Measurements from ENCODE around the gene EGFL8. TPM values are rescaled to one million over a fixed set of nuclear protein-coding genes. Genes with fewer than 3 reads are reported as not detected.

EGFL8 gene
- total RNA-seq, 2 donors from 2014 or later, result 12.2 to 19.5 TPM

DNA sequence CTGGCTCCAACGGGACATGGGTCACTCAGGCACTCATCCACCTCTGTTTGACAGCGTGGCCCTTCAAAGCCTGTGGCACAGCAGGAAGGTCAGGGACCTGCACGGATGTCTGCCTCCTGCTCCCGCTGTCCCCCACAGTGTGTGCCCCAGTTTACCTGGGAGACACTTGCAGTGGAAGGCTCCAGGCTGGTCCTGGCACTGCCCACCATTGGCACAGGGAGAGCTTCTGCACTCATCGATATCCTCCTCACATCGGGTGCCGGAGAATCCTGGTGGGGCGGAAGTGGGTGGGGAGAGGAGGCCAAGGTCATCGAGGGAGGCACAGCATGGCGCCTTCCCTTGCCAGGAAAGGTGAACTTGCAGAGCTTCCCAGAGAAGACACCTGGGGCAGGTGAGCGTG, 52.6 kb downstream of the EGFL8 start:
- 93% methylated on average over 11 of the region's 11 CpGs for WGBS
- intact Hi-C loops (cut with DNase I), result no loop called here
- Histone ChIP-seq H3K36me3 (no peaks in the 10 kb centered on the region), H3K4me1 (replicated peaks) (no peaks in the 10 kb centered on the region), H3K9me3 (no peaks in the 10 kb centered on the region), H3K4me3 (no peak overlapping the region), H3K27me3 (replicated peaks; ENCODE audit: insufficient read depth) (no peaks in the 10 kb centered on the region), H3K27ac (no peak overlapping the region)
- DNase-seq (ENCODE audit: low spot score), result no peak
- TF ChIP-seq, protein P1, sequence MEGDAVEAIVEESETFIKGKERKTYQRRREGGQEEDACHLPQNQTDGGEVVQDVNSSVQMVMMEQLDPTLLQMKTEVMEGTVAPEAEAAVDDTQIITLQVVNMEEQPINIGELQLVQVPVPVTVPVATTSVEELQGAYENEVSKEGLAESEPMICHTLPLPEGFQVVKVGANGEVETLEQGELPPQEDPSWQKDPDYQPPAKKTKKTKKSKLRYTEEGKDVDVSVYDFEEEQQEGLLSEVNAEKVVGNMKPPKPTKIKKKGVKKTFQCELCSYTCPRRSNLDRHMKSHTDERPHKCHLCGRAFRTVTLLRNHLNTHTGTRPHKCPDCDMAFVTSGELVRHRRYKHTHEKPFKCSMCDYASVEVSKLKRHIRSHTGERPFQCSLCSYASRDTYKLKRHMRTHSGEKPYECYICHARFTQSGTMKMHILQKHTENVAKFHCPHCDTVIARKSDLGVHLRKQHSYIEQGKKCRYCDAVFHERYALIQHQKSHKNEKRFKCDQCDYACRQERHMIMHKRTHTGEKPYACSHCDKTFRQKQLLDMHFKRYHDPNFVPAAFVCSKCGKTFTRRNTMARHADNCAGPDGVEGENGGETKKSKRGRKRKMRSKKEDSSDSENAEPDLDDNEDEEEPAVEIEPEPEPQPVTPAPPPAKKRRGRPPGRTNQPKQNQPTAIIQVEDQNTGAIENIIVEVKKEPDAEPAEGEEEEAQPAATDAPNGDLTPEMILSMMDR (IDR thresholded peaks at IDR 0.05), result no peak
- TF ChIP-seq POLR2A (IDR thresholded peaks at IDR 0.05) (no peak), POLR2AphosphoS5 (IDR thresholded peaks at IDR 0.05) (no peak)

Small RNAs within 50 kb of the gene (microRNA-seq; reads per million reads assigned to microRNA genes)
- 2.9 reads per million, percentile 35 among the genes with 10 or more reads in this experiment for gene MIR6721
- 0.75 reads per million for gene MIR6833

Small RNAs within 50 kb of the gene (small RNA-seq; reads per million reads assigned to genes)
- gene AL662884.1, result 0 reads per million in 2 donors
- gene MIR6833, result 0 reads per million in 2 donors

Other genes starting within 250 kb of the EGFL8 start
- 10 to 100 TPM in 1 of 2 donors, 1 to 10 TPM in 1; 7.9 to 16.0 TPM for gene C2, start 236.9 kb upstream of the EGFL8 start, total RNA-seq
- gene CFB, start 218.5 kb upstream of the EGFL8 start, total RNA-seq, result 10 to 100 TPM; 32.1 to 48.6 TPM
- gene NELFE, start 205.6 kb upstream of the EGFL8 start, total RNA-seq, result 10 to 100 TPM; 88.9 to 94.0 TPM
- gene SKIC2, start 205.4 kb upstream of the EGFL8 start, total RNA-seq, result 10 to 100 TPM; 34.8 to 66.2 TPM
- 10 to 100 TPM; 21.9 to 36.0 TPM for gene DXO, start 192.5 kb upstream of the EGFL8 start, total RNA-seq
- 100 to 1,000 TPM in 1 of 2 donors, 10 to 100 TPM in 1; 32.8 to 196 TPM for gene C4A, start 182.5 kb upstream of the EGFL8 start, total RNA-seq
- 100 to 1,000 TPM in 1 of 2 donors, 10 to 100 TPM in 1; 49.2 to 137 TPM for gene C4B, start 149.8 kb upstream of the EGFL8 start, total RNA-seq
- 1 to 10 TPM in 1 of 2 donors, under 1 TPM in 1; 0.59 to 2.7 TPM for gene CYP21A2, start 126.2 kb upstream of the EGFL8 start, total RNA-seq
- gene TNXB, start 55.3 kb upstream of the EGFL8 start, total RNA-seq, result 10 to 100 TPM; 18.5 to 29.1 TPM
- gene ATF6B, start 36.3 kb upstream of the EGFL8 start, total RNA-seq, result 100 to 1,000 TPM in 1 of 2 donors, 10 to 100 TPM in 1; 70.6 to 132 TPM
- gene FKBPL, start 34.3 kb upstream of the EGFL8 start, total RNA-seq, result 1 to 10 TPM; 3.6 to 6.9 TPM
- 1 to 10 TPM in 1 of 2 donors, under 1 TPM in 1; 0.64 to 7.2 TPM for gene PRRT1, start 12.7 kb upstream of the EGFL8 start, total RNA-seq
- 10 to 100 TPM; 18.6 to 32.9 TPM for gene PPT2, start 10.5 kb upstream of the EGFL8 start, total RNA-seq
- gene AGPAT1, start 11.5 kb downstream of the EGFL8 start, total RNA-seq, result 100 to 1,000 TPM in 1 of 2 donors, 10 to 100 TPM in 1; 52.6 to 113 TPM
- 100 to 1,000 TPM in 1 of 2 donors, 10 to 100 TPM in 1; 98.6 to 129 TPM for gene RNF5, start 13.8 kb downstream of the EGFL8 start, total RNA-seq
- gene AGER, start 19.7 kb downstream of the EGFL8 start, total RNA-seq, result 1 to 10 TPM; 3.3 to 3.8 TPM
- gene PBX2, start 25.6 kb downstream of the EGFL8 start, total RNA-seq, result 100 to 1,000 TPM in 1 of 2 donors, 10 to 100 TPM in 1; 61.5 to 102 TPM
- 1 to 10 TPM; 5.1 to 5.9 TPM for gene GPSM3, start 28.0 kb downstream of the EGFL8 start, total RNA-seq
- 10 to 100 TPM; 14.6 to 18.2 TPM for gene NOTCH4, start 59.5 kb downstream of the EGFL8 start, total RNA-seq
- under 1 TPM in 1 of 2 donors, not detected in 1; 0.45 TPM for gene TSBP1, start 207.3 kb downstream of the EGFL8 start, total RNA-seq
- not detected for gene BTNL2, start 242.6 kb downstream of the EGFL8 start, total RNA-seq

Measured in prostate gland (tissue), 2 donors.